ENCODE data around the gene SLC38A10. TPM values are rescaled to one million over a fixed set of nuclear protein-coding genes. Genes with fewer than 3 reads are reported as not detected.

Gene SLC38A10
- total RNA-seq, 1 donor from 2014 or later: 87.3 TPM

GRCh38 chr17:81299846-81300585, 4.9 kb upstream of the SLC38A10 start:
- TF ChIP-seq, protein P1, sequence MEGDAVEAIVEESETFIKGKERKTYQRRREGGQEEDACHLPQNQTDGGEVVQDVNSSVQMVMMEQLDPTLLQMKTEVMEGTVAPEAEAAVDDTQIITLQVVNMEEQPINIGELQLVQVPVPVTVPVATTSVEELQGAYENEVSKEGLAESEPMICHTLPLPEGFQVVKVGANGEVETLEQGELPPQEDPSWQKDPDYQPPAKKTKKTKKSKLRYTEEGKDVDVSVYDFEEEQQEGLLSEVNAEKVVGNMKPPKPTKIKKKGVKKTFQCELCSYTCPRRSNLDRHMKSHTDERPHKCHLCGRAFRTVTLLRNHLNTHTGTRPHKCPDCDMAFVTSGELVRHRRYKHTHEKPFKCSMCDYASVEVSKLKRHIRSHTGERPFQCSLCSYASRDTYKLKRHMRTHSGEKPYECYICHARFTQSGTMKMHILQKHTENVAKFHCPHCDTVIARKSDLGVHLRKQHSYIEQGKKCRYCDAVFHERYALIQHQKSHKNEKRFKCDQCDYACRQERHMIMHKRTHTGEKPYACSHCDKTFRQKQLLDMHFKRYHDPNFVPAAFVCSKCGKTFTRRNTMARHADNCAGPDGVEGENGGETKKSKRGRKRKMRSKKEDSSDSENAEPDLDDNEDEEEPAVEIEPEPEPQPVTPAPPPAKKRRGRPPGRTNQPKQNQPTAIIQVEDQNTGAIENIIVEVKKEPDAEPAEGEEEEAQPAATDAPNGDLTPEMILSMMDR (IDR thresholded peaks at IDR 0.05): no peak
- Histone ChIP-seq H3K27ac (peak overlapping the region; percentile 68), H3K9me3 (no peaks in the 10 kb centered on the region), H3K27me3 (no peaks in the 10 kb centered on the region), H3K36me3 (no peaks in the 10 kb centered on the region), H3K4me3 (no peak overlapping the region), H3K4me1 (peaks cover 16% of the 10 kb centered on the region)
- intact Hi-C loops (cut with DNase I): no loop called here
- ATAC-seq (no peak), DNase-seq (no peak)

- ATAC-seq (no peak), DNase-seq (no peak)
- H3K9me3 ChIP-seq: no peaks in the 10 kb centered on the region
- intact Hi-C loops (cut with DNase I): no loop called here
- H3K27ac ChIP-seq: peak overlapping the region; percentile 68
- no peak overlapping the region for H3K4me3 ChIP-seq
- no peaks in the 10 kb centered on the region for H3K27me3 ChIP-seq
- TF ChIP-seq, protein P1 (IDR thresholded peaks at IDR 0.05): no peak
- no peaks in the 10 kb centered on the region for H3K36me3 ChIP-seq
- H3K4me1 ChIP-seq: peaks cover 16% of the 10 kb centered on the region
Measured at GRCh38 chr17:81298991-81299738, 4.1 kb upstream of the SLC38A10 start.

DNA sequence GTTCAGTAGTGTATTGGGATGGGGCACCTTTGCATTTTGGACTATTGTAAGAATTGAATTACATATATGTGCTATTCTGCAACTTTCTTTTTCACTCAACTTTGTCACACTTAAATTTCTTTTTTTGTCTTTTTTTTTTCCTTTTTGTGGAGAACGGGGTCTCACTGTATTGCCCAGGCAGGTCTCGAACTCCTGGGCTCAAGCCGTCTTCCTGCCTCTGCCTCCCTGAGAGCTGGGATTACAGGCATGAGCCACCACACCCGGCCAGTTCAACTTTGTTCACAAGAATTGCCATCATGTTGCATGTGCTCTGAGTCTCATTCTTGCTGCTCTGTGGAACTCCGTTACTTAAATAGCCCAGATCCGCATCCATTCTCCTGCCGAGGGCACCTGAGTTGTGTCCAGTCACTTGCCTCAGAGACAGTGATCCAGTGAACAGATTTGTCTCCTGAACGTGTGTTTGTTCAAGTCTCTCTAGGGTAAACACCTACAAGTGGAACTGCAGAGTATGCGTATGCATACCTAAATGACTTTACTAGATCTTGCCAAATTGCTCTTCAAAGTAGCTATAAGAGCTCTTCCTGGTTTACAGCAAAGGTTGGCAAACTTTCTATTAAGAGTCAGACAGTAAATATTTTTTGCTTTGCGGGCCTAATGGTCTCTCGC, 3.4 kb upstream of the SLC38A10 start:
- Histone ChIP-seq H3K4me1 (peaks cover 23% of the 10 kb centered on the region), H3K27ac (peak overlapping the region; percentile 68), H3K36me3 (no peaks in the 10 kb centered on the region), H3K4me3 (no peak overlapping the region), H3K9me3 (no peaks in the 10 kb centered on the region), H3K27me3 (no peaks in the 10 kb centered on the region)
- no peak for DNase-seq
- ATAC-seq: peak; percentile 39
- TF ChIP-seq, protein P1 (IDR thresholded peaks at IDR 0.05): no peak
- intact Hi-C loops (cut with DNase I): no loop called here

GRCh38 chr17:81295676-81296381, 722 bp upstream of the SLC38A10 start:
- Histone ChIP-seq H3K36me3 (no peaks in the 10 kb centered on the region), H3K9me3 (no peaks in the 10 kb centered on the region), H3K27me3 (no peaks in the 10 kb centered on the region), H3K27ac (peak overlapping the region; percentile 90), H3K4me1 (peaks cover 28% of the 10 kb centered on the region), H3K4me3 (peak overlapping the region; percentile 93)
- ATAC-seq (peak; percentile 59), DNase-seq (peak; percentile 81)
- intact Hi-C loops (cut with DNase I): no loop called here
- TF ChIP-seq, protein P1 (IDR thresholded peaks at IDR 0.05): peak; percentile 37

GRCh38 chr17:81294512-81295030, 536 bp downstream of the SLC38A10 start:
- TF ChIP-seq, protein P1 (IDR thresholded peaks at IDR 0.05): no peak
- Histone ChIP-seq H3K9me3 (no peaks in the 10 kb centered on the region), H3K36me3 (no peaks in the 10 kb centered on the region), H3K27ac (peak overlapping the region; percentile 90), H3K27me3 (no peaks in the 10 kb centered on the region), H3K4me3 (peak overlapping the region; percentile 93), H3K4me1 (peaks cover 28% of the 10 kb centered on the region)
- DNase-seq (peak; percentile 78), ATAC-seq (peak; percentile 9)
- intact Hi-C loops (cut with DNase I): no loop called here

Data from upper lobe of right lung (tissue), 1 donor.